Kasumi-1 (cell line): ENCODE results near the gene SH3RF2.

Source experiments
- DNase-seq, 2 experiments: peaks; one replicate each; lab custom pipeline; 2025; lab: John Stamatoyannopoulos, UW

The SH3RF2 gene

GRCh38 chr5:145922059-145922458 is 14.3 kb upstream of the SH3RF2 start:
- DNase-seq, result no peak

GRCh38 chr5:145923405-145923804 is 13.0 kb upstream of the SH3RF2 start:
- DNase-seq, result no peak

DNA sequence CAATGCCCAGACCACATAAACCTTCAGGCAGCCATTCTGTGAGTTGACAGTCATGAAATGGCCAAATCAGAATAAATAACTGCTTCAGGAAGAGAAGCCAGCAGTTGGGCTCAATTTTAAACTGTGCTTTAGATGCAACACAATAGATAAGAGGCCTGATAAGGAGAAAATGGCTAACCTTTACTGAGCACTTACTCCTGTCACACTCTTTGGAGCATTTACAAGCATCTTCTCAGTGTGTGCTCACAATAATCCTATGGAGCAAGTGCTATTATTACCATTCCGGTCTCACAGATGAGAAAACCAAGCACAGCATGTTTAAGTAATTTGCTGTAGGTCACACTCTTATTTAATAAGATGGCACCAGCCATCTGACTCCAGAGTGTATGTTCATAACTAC is 11.5 kb upstream of the SH3RF2 start:
- no peak for DNase-seq

DNA sequence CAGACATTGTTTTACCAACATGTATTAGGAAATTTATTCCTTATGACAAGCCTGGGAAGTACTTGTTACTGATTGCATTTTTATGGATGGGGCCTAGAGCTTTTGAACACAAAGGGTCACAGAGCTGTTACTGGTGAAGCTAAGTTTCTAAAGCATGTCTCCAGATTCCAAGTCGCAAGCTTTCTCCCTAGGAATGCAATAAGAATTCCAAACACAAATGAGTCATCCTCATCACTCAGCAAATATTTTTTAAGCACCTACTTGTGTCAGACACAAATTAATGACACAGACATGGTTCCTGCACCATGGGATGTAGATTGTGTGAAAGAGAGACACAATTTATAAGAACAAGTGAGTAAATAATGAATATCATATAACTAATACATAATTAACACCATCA is 11.0 kb upstream of the SH3RF2 start:
- no peak for DNase-seq

DNA sequence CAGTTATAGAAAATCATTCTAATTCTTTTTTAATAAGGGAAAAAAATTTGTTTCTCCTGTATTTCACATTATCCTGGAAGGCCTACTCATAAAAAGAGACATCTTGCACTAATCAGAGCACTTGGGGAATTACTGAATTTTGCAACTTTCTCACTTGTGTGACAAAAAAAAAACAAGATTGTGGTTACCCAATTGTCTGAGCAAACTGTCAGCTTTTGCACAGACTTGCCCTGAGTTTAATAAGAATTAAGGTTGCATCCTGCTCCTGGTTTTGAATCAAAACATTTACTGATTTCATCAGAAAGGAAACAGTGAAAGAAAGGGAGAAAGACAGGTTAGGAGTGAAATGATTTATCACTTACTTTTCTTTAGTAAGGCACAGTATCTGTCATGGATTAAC is 10.6 kb upstream of the SH3RF2 start:
- no peak for DNase-seq

DNA sequence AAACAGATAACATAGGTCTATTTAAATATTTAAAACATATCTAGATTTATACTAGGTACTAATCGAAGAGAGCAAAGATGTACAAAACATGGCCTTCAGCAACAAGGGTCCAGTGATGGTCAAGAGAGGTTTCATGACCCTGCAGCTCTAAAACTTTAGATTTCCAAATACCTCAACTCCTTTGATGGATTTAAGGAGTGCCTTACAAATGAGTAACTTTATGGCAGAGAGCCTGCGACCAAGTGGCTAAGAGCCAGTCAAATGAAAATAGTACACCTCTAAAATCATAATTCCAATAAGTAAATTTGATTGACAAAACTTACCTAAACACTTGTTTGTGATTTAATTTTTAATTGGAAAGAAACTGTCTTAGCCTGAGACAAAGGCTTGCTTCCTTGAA is 4.7 kb upstream of the SH3RF2 start:
- DNase-seq, result no peak

- DNase-seq, result no peak
Measured at GRCh38 chr5:145934276-145934675, 2.1 kb upstream of the SH3RF2 start.

DNA sequence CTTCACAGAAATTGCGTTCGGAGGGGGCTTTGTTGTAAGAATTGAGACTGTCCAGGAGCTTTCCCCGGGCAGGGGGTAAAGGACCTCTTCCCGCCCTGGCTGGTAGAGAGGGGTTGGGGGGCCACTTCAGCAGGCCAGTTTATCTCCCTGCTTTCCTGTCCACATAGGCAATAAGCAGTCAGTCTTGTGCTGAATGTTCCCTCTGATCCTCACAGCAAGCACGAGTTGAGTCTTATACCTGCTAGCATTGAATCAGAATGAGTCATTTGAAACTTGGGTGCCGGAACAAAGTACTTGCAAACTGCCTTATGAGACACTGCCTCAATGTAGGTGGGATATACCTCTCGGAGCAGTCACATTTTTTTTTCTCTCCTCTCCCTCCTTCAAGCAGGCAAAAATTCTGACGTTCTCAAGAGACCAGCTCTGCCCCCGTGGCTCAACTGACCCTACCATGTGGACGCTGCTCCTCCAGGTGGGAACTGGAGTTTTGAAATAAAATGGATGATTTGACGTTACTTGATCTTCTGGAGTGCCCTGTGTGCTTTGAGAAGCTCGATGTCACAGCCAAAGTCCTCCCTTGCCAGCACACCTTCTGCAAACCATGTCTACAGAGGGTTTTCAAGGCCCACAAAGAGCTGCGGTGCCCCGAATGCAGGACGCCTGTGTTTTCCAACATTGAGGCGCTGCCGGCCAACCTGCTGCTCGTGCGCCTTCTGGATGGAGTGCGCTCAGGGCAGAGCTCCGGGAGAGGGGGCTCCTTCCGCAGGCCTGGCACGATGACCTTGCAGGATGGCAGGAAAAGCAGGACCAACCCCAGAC is 1.3 kb downstream of the SH3RF2 start:
- DNase-seq, result no peak

DNA sequence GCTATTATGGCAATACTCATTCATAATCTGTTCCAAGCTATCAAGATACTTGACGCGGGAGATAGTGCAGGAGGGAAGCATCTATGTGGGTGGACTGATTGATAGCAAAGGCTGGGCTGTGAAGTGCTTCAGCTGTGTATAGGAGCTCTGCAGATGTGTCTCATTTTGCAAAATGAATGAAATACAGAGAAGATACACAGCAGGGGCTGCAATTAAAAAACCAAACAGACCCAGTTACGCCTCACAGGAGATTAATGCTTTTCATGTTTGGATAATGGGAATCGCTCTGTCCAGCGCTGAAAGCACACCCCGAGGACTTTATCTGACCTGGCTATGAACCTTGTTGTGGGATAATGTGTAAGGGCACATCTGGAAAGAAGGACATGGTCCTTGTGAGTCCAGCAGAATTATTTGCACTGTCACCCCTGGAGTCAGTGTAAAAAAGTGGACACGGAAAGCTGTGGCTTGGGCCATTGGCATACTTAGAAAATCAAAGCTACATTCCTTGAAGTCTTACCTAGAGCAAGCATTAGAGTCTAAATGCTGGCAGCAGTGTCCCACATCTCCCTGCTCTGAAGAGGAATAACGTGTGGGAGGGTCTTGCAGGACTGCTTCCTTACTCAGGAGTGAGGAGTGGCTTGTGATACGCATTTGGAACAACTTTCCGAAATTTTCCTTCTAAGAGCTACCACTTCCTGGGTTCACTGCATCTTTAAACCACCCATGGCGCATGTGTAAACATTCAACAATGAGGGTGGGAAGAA is 2.6 kb downstream of the SH3RF2 start:
- no peak for DNase-seq

- no peak for DNase-seq
Measured at GRCh38 chr5:145939540-145940065, 3.2 kb downstream of the SH3RF2 start.

DNA sequence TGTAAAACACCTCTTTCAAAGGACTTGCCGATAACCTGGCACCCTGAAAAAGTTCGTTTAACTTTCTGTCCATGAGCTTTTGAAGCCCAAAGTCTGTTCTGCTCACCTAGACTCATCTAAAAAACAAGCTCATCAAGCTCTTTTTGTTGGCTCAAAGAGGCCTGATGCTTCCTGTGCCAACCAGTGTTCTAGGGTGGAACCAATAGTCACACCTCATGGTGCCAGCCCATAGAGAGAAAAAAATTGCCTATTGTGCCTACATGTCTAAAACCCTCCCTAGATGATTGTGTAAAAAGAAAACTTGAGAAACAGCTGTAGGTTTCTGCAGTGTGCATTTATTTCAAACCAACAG is 4.7 kb downstream of the SH3RF2 start:
- DNase-seq, result no peak

GRCh38 chr5:145941448-145942130 is 5.2 kb downstream of the SH3RF2 start:
- DNase-seq, result peak; percentile 40 to 60

- no peak for DNase-seq
Measured at GRCh38 chr5:145942201-145942600, 5.8 kb downstream of the SH3RF2 start.

DNA sequence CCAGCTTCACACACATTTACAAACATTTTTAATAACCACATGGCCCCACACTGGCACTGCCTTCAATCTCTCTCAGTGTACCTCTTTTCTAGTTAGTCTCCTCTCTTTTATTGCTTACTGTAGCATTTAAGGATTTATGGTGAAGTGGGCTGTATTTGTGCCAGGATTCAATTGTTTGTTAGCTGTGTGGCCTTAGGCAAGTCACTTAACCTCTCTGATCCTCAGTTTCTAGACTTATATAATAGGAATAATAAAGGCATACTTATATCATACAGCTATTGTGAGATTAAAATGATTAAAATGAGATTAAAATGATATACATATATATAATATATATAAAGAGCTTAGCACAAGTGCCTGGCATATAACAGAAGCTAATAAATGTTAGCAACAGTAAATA is 6.4 kb downstream of the SH3RF2 start:
- DNase-seq, result no peak

GRCh38 chr5:145943674-145944121 is 7.3 kb downstream of the SH3RF2 start:
- DNase-seq, result no peak

GRCh38 chr5:145944328-145944727 is 8.0 kb downstream of the SH3RF2 start:
- DNase-seq, result no peak

DNA sequence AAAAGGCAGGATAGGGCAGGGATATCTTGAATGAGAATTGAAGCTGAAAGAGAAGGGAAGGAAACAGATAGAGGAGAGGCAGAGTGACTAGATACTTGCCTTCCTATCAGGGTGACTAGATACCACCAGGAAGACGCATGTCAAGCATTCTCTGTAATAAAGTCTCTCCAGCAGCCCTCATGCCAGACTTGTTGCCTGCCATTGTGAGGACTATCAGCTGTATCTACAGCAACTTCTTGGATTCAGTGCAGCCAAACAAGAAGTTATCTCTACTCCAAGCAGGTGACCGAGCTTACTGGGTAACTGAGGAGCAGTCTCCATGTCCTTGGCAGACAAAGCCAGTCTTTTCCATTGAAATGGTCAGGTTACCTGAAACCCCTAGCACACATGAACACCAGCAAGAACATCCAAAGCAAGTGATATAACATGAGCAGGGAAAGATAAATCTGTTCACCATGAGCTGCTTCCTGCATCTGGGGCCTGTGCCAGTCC is 9.3 kb downstream of the SH3RF2 start:
- DNase-seq, result no peak

DNA sequence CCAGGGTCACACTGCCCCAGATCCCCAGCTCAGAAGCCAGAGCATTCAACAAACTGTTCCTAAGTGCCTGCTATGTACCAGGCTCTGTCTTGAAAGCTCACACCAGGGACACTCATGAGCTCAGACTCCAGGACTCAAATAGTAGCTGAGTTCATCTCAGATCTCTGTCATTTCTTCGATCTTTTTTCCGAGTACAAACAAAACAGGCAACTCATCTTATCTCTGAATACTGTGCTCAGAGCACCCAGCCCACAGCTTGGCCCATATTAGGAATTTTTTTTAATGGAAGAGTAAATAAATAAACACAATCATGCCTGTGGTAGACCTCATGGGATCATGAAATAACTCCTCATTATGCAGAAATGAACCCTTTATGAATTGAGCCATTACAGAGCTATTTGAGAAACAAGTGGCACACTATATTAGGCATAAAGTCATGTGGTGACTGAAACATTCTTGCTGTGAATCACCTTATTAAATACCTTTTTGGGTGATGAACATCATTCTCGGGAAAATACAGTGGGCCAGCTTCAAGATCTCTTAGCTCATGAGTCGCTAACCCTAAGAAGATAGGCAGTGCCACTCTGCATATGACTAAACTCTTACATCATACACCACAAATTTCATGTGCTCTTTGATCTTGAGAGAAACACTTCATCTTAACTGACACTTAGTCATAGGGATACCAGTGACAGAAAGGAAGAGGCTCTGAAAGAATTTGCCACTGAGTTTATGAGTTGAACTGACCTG is 9.9 kb downstream of the SH3RF2 start:
- DNase-seq, result peak; percentile 61 to 64

DNA sequence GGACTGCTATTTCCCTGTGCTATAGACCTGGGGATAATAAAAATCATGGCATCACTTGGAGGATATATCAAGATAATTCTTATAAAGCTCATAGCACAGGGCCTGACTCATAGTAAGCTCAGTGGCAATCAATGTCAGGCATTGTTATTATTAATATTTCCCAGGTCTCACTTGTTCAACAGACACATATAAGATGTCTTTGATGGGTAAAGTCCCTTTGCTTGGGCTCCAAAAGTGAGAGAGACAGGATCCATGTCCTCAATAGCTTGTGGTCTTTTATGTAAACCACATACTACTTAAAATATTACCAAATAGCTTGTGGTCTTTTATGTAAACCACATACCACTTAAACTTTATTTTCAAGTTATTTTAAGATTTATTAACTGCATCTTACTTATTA is 11.2 kb downstream of the SH3RF2 start:
- DNase-seq, result no peak

DNA sequence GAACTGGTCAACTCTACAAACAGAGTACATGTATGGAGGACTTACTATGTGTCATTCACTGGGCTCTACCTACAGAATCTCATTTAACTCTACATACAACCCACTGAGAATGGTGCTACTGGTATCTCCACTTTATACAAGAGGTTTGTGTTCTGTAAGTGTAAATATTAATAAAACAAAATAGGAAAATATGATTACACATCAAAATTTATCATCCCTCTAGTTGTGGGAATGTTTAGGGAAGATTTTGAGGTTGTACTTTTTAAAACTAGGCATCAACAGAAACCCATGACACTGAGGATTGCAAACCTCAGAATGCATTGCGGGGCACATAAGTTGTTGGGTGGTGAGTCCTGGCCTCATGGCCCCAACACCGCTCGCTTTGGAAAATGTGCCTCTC is 11.7 kb downstream of the SH3RF2 start:
- DNase-seq, result no peak

DNA sequence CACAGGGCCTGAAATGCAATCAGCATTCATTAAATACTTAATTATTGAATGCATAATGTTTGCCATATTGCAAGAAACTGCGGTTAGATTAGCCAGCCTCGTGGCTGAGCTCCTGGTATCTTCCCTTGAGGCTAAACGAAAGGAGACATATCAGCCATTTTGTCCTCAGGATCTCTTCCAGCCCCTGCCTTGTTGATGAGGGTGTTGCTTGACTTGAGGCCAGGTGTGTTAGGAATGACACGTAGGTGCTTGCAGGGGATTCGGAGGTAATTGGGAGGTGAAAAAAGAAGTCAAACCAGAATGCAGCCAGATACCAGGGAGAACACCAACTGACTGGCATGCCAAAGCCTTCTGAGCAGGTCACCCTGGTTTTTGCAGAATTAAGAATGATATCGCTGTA is 12.5 kb downstream of the SH3RF2 start:
- no peak for DNase-seq

DNA sequence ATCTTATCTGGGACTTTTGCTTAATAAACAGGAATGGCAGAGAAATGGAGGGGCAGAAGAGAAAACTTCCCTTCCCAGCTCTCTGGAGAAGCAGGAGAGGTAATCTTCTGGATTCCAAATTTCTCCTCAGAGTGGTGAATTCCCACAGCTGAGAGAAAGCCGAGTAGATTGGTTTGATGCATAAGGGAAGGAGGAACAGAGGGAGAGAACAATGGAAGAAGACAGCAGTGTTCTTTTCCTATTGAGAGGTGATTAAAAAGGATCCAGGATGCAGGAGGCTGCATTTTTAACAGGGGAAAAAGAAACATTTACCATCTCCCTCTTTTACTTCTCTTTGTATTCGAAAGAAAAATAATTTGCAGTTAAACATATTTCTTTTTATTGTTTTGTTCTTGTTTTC is 13.1 kb downstream of the SH3RF2 start:
- no peak for DNase-seq
